ENCODE results near the gene ATP8B4. TPM values are rescaled to one million over a fixed set of nuclear protein-coding genes. Genes with fewer than 3 reads are reported as not detected.

ATP8B4 gene
- total and polyA plus RNA-seq, 10 of the 15 experiments (the other 5 are each of a cell fraction or from before 2014, with no cell fraction given), result 0.02 to 0.94 (median 0.19) TPM

- no peak for TF ChIP-seq NKRF (conservative IDR thresholded peaks at IDR 0.05)
Measured at GRCh38 chr15:49881866-49882265, 237.2 kb downstream of the ATP8B4 start (continued).

- in situ Hi-C loops (cut with MboI) (no loop called here), intact Hi-C loops (cut with micrococcal nuclease; ENCODE audit: unreplicated experiment) (no loop called here)
- Histone ChIP-seq H4K20me1 (ENCODE audit: control insufficient read depth, insufficient read depth) (no peaks in the 10 kb centered on the region), H3K9ac (ENCODE audit: control insufficient read depth, insufficient read depth, low read length) (no peak overlapping the region), H3K27me3 (replicated peaks in 1 of 2; ENCODE audit: control insufficient read depth in 2 of 2, insufficient read depth in 2 of 2, low read length in 1 of 2) (no peaks in the 10 kb centered on the region), H3K4me2 (ENCODE audit: control insufficient read depth, insufficient read depth) (no peak overlapping the region), H3K79me2 (ENCODE audit: control insufficient read depth, insufficient read depth, low read length) (no peaks in the 10 kb centered on the region), H2AFZ (ENCODE audit: control insufficient read depth, low read depth, low read length) (no peak overlapping the region), H3K4me3 (no peak overlapping the region), H3K27ac (ENCODE audit: control insufficient read depth, insufficient read depth) (no peak overlapping the region), H3K36me3 (ENCODE audit: control insufficient read depth in 2 of 2, insufficient read depth in 2 of 2, low read length in 1 of 2) (no peaks in the 10 kb centered on the region), H3K4me1 (ENCODE audit: control insufficient read depth, insufficient read depth, low read length) (no peaks in the 10 kb centered on the region), H3K9me3 (replicated peaks; ENCODE audit: control insufficient read depth, insufficient read depth, low read length) (no peaks in the 10 kb centered on the region)
- DNase-seq (ENCODE audit: low read depth, low spot score) (no peak), FAIRE-seq (no peak), ATAC-seq (no peak)
- ChIA-PET CTCF (interaction anchor here (2.5 kb wide), 1 partner anchor 122 kb away, joined by 7 read pairs; no protein-coding TSS in a partner anchor), POLR2A (no interaction called here), RAD21 (ENCODE audit: unreplicated experiment) (no interaction called here), SMC1A (ENCODE audit: uncharacterized antibody, unreplicated experiment) (interaction anchor here (2.2 kb wide), 1 partner anchor 122 kb away, joined by 9 read pairs; no protein-coding TSS in a partner anchor)
- BruUV-seq (replicated peaks), result no TSS peak
- WGBS (ENCODE audit: insufficient coverage, insufficient replicate concordance, low lambda C conversion rate, missing lambda C conversion rate), result 8% methylated on average over 3 of the region's 3 CpGs
- no peak for TF ChIP-seq SMARCA5 (IDR thresholded peaks at IDR 0.05)
- TF ChIP-seq CHD1 (IDR thresholded peaks at IDR 0.05; ENCODE audit: low read depth, low read length), result no peak
- no peak for TF ChIP-seq RAD51 (IDR thresholded peaks at IDR 0.05)
- TF ChIP-seq EP300 (IDR thresholded peaks at IDR 0.05; ENCODE audit: borderline replicate concordance in 1 of 2, control insufficient read depth in 1 of 2, low read depth in 2 of 2, low read length in 2 of 2), result no peak
- no peak for TF ChIP-seq ZNF207 (IDR thresholded peaks at IDR 0.05; ENCODE audit: borderline replicate concordance)
- TF ChIP-seq JUNB (IDR thresholded peaks at IDR 0.05), result no peak
- no peak for TF ChIP-seq NR2C1 (IDR thresholded peaks at IDR 0.05)
- TF ChIP-seq HCFC1 (IDR thresholded peaks at IDR 0.05; ENCODE audit: low read length), result no peak
- no peak for TF ChIP-seq PKNOX1 (IDR thresholded peaks at IDR 0.05)
- no peak for TF ChIP-seq ZBED1 (IDR thresholded peaks at IDR 0.05; ENCODE audit: borderline replicate concordance)
- no peak for TF ChIP-seq JUND (IDR thresholded peaks at IDR 0.05; ENCODE audit: low read depth, low read length)
- TF ChIP-seq BACH1 (IDR thresholded peaks at IDR 0.05; ENCODE audit: borderline replicate concordance), result no peak
- no peak for TF ChIP-seq REST (IDR thresholded peaks at IDR 0.05; ENCODE audit: low read depth, low read length)
Measured at GRCh38 chr15:49881433-49881832, 237.6 kb downstream of the ATP8B4 start.

Data from GM12878 (cell line).